Kidney epithelial cell (primary cell): ENCODE results near the gene FGF1. TPM values are rescaled to one million over a fixed set of nuclear protein-coding genes. Genes with fewer than 3 reads are reported as not detected.

Experiments used
- DNase-seq: peaks from one replicate; pipeline ENCODE4 v3.0.0-alpha.2; 2010; ENCODE audit warnings: low read depth
- H3K27me3 ChIP-seq: 2 replicates; pipeline ENCODE4 v1.6.0; 2011; ENCODE audit warnings: low read length; ENCODE audit not compliant: control insufficient read depth, insufficient read depth
- H3K36me3 ChIP-seq: 2 replicates; pipeline ENCODE4 v1.5.1; 2011; ENCODE audit warnings: low read length; ENCODE audit not compliant: control insufficient read depth, insufficient read depth
- H3K4me3 ChIP-seq: 2 replicates; pipeline ENCODE4 v1.5.1; 2011; ENCODE audit warnings: low read depth, mild to moderate bottlenecking, control low read depth, low read length
- CTCF ChIP-seq: IDR thresholded peaks from 2 replicates; pipeline ENCODE4 v1.5.1; 2011; ENCODE audit warnings: mild to moderate bottlenecking, moderate library complexity, low read length, control low read depth, inconsistent platforms; ENCODE audit not compliant: insufficient read depth, poor library complexity, severe bottlenecking
- total RNA-seq: library from RNA; depleted of rRNA; stranded (reverse); fragments of >200 nt; gene quantifications from 2 replicates; pipeline ENCODE4 v1.2.3, GENCODE V29; 2015

FGF1 gene
- total RNA-seq, 1 donor from 2014 or later: 12.1 TPM

- no peak for TF ChIP-seq CTCF
- Histone ChIP-seq H3K4me3 (no peak overlapping the region), H3K27me3 (no peaks in the 10 kb centered on the region), H3K36me3 (no peaks in the 10 kb centered on the region)
- DNase-seq: no peak
These were observed 136.1 kb downstream of the FGF1 start for GRCh38 chr5:142549834-142550233.

DNA sequence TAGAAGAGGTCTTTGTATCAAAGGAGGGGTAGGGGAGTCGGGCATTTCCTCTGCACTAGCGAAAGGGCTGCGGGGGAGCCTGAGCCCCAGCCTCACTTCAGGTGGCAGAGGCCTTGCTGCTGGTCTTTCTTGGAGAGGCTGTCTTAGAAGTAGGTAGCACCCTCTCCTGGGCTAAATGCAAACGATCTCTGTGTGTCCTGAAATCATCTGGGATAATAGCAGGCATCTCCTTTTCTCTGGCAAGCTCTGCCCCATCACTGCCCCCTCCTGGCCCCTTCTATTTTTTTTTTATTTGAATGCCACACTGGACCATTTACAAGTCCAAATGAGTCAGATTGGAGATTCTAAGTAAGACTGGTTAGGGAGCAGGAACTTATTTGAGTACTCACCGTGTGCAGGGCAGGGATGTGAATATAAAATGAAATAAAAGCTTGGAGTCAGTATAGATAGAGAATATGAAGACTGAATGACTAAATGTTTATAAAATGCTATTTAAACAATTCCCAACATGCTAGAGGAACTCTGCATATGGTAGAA lies 137.1 kb downstream of the FGF1 start:
- Histone ChIP-seq H3K36me3 (no peaks in the 10 kb centered on the region), H3K4me3 (no peak overlapping the region), H3K27me3 (no peaks in the 10 kb centered on the region)
- peak; percentile 82 for TF ChIP-seq CTCF
- DNase-seq: peak; percentile 82

DNA sequence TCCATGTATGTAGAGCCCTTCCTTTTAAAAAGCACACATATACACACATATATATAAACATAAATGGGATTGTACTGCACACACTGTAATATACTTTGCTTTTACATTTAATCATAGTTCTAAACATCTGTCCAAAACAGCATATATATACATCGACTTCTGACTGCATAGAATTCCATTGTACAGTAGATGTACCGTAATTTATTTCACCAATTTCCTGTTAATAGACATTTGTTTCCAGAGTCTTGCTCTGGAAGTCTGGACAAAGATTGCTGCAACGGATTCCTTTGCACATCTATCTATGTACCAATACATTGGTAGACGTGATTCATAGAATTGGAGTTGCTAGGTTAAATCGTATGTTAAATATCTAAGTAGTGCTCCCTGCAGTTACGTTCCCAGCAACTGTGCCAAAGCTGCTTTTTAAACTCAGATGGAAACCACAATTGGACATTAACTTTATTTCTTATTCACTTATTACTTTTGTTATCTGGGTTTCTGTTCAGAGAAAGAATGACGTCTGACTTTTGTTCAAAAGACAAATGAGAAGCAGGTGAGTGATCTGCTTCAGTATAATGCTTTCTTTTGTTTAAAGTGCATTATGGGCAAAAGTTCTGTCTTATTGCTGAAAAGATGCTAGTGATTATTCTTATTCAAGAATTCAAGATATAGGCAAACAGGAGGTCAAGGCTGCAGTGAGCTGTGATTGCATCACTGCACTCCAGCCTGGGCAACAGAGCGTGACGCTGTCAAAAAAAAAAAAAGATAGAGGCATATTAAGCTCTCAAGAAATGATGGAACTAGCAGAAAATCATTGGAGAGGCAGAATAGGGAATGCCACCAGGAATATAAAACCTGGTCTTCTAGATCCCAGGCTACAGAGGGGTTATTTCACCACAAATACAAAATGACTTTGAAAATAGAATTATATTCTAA lies 138.2 kb downstream of the FGF1 start:
- no peak for TF ChIP-seq CTCF
- no peaks in the 10 kb centered on the region for H3K36me3 ChIP-seq
- DNase-seq: no peak
- H3K4me3 ChIP-seq: no peak overlapping the region
- H3K27me3 ChIP-seq: no peaks in the 10 kb centered on the region

DNA sequence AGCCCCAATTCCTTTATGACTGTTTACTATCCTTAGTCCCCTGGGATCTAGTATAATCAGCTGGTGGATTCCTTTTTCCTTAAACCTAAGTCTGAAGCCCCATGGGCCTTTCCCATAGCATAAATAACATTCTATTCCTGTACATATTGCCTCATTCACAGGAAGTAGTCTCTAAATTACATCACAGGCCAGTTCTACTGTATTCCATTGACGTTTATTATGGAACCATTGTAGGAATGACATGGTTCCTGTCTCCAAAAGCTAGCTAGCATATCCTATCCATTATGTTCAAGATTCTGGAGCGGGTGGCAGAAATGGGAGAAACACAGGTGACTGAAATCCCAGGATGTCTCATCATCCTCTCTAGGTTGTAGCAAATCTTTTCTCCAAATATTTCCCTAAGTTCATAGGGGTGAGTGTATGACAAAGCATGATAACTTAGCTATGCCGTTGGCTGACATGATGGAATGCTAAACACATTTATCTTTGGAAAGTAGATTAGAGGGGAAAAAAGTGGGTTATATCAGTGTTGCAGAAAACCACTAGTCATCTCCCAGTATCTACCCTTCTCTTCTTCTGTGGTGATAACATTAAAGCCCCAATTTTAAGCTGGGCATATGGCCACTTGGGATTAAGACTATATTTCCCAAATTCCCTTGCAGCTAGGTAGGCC lies 140.1 kb downstream of the FGF1 start:
- TF ChIP-seq CTCF: no peak
- no peak for DNase-seq
- no peaks in the 10 kb centered on the region for H3K36me3 ChIP-seq
- no peaks in the 10 kb centered on the region for H3K27me3 ChIP-seq
- no peak overlapping the region for H3K4me3 ChIP-seq

- no peak for TF ChIP-seq CTCF
- DNase-seq: no peak
- H3K36me3 ChIP-seq: no peaks in the 10 kb centered on the region
- no peak overlapping the region for H3K4me3 ChIP-seq
- H3K27me3 ChIP-seq: peaks cover 2% of the 10 kb centered on the region
These were observed 140.8 kb downstream of the FGF1 start for GRCh38 chr5:142544946-142545649.
